K562 (cell line): ENCODE data around the gene MAB21L4. TPM values are rescaled to one million over a fixed set of nuclear protein-coding genes. Genes with fewer than 3 reads are reported as not detected.

Experiments
- ATAC-seq: fragments of 200-7000 bp; cut with Tn5 transposase; 3 replicates; pipeline ENCODE4 v1.9.1; 2020; ENCODE audit warnings: moderate library complexity
- BruUV-seq: library from RNA; stranded (reverse); fragments of 400-500 nt; replicated peaks from 2 replicates; lab custom pipeline; 2021; lab: Mats Ljungman, UMichigan
- CTCF ChIA-PET: fragments of 300-600 bp; formaldehyde crosslinking; extraction: SDS; loops from one replicate; lab custom pipeline; 2021; ENCODE audit warnings: low intra/inter-chr PET ratio; lab: Yijun Ruan, JAX
- POLR2A ChIA-PET: fragments of 300-600, 350-650 bp; sonication (Branson Sonifier 250); formaldehyde crosslinking; extraction: SDS; loops from one replicate; lab custom pipeline; 2021; ENCODE audit warnings: antibody characterized with exemption, inconsistent platforms; lab: Yijun Ruan, JAX
- DNase-seq, 4 experiments: peaks; one replicate each; pipeline versions ENCODE4 v3.0.0 to v3.0.0-alpha.2; 2011 to 2018; ENCODE audit warnings: low spot score in 3 of 4, mixed read lengths in 3 of 4; ENCODE audit errors: extremely low read depth in 1 of 4
- FAIRE-seq: peaks from 2 replicates; lab custom pipeline; 2011; peaks lifted over from hg19 to GRCh38; lab: Jason Lieb, UNC
- H2AFZ ChIP-seq: 2 replicates; pipeline ENCODE4 v1.6.0; 2011; ENCODE audit warnings: low read depth, low read length, control low read depth, inconsistent platforms
- H3K27ac ChIP-seq: fragments of 200-600 bp; 3 replicates; pipeline ENCODE4 v1.8.0; 2011; ENCODE audit warnings: low read depth, mild to moderate bottlenecking, control low read depth, inconsistent platforms, low read length, moderate library complexity, mixed read lengths; ENCODE audit errors: extremely low read depth
- H3K27me3 ChIP-seq, 2 experiments: fragments of 300-600 bp in 1 of 2; 2 replicates in 1 of 2; 3 replicates in 1 of 2; pipeline versions ENCODE4 v1.6.0 to v1.8.0; 2011; ENCODE audit warnings: inconsistent platforms in 2 of 2, low read length in 2 of 2, mild to moderate bottlenecking in 1 of 2, mixed read lengths in 1 of 2, moderate library complexity in 1 of 2; ENCODE audit not compliant: control insufficient read depth in 2 of 2, insufficient read depth in 2 of 2
- H3K36me3 ChIP-seq: fragments of 300-600 bp; 3 replicates; pipeline ENCODE4 v1.8.0; 2011; ENCODE audit warnings: mild to moderate bottlenecking, low read length, inconsistent platforms; ENCODE audit not compliant: control insufficient read depth, insufficient read depth
- H3K4me1 ChIP-seq, 2 experiments: fragments of 200-600 bp in 1 of 2; replicated peaks in 1 of 2; 2 replicates in 1 of 2; 3 replicates in 1 of 2; pipeline versions ENCODE4 v1.5.1 to v1.8.0; 2011; ENCODE audit warnings: inconsistent platforms in 2 of 2, low read length in 2 of 2, mild to moderate bottlenecking in 1 of 2, mixed read lengths in 1 of 2, moderate library complexity in 1 of 2; ENCODE audit not compliant: control insufficient read depth in 2 of 2, insufficient read depth in 2 of 2
- H3K4me2 ChIP-seq: 2 replicates; pipeline ENCODE4 v1.6.1; 2011; ENCODE audit warnings: low read length, control low read depth, inconsistent platforms, mixed read lengths; ENCODE audit not compliant: insufficient read depth
- H3K4me3 ChIP-seq: fragments of 200-600 bp; sonication (generic), shearing (Covaris generic); 2 replicates; pipeline ENCODE4 v1.5.1; 2016; ENCODE audit warnings: control low read depth, inconsistent platforms
- H3K79me2 ChIP-seq: fragments of 200-600 bp; 3 replicates; pipeline ENCODE4 v1.8.0; 2011; ENCODE audit warnings: low read length, inconsistent platforms; ENCODE audit not compliant: control insufficient read depth, insufficient read depth
- H3K9ac ChIP-seq, 2 experiments: 2 replicates each; pipeline versions ENCODE4 v1.6.0 to v1.6.1; 2011; ENCODE audit warnings: low read depth in 2 of 2, low read length in 2 of 2, control low read depth in 1 of 2, inconsistent platforms in 1 of 2, mild to moderate bottlenecking in 1 of 2, mixed read lengths in 1 of 2; ENCODE audit not compliant: insufficient read depth in 1 of 2
- H3K9me1 ChIP-seq: one replicate; pipeline ENCODE4 v1.6.0; 2011; ENCODE audit warnings: inconsistent platforms, mild to moderate bottlenecking, low read length, moderate library complexity; ENCODE audit not compliant: control insufficient read depth, insufficient read depth
- H3K9me3 ChIP-seq: replicated peaks from 2 replicates; pipeline ENCODE4 v1.5.1; 2011; ENCODE audit warnings: low read depth, low read length, inconsistent platforms; ENCODE audit not compliant: control insufficient read depth, insufficient read depth
- H4K20me1 ChIP-seq: replicated peaks from 2 replicates; pipeline ENCODE4 v1.6.1; 2011; ENCODE audit warnings: low read length, inconsistent platforms, mixed read lengths; ENCODE audit not compliant: control insufficient read depth, insufficient read depth
- WGBS: fragments of 100-300 bp; shearing (Covaris generic); methylation state at CpG from one replicate; pipeline ENCODE4 v1.1.6; 2016; ENCODE audit warnings: low coverage, mixed read lengths; ENCODE audit not compliant: insufficient coverage; ENCODE audit errors: missing lambda C conversion rate; 5-methylcytosine and 5-hydroxymethylcytosine counted together
- in situ Hi-C: fragments of 300-500 bp; cut with MboI; formaldehyde crosslinking; loops from 4 replicates; pipeline ENCODE4 v1.15.0; 2018; ENCODE audit warnings: inconsistent platforms, mixed read lengths
- intact Hi-C: fragments of 100-400 bp; cut with micrococcal nuclease; formaldehyde crosslinking; loops from 2 replicates; pipeline ENCODE4 v1.14.2; 2022
- polyA plus RNA-seq, 8 experiments: library from polyadenylated mRNA; depleted of rRNA in 4 of 8; stranded (reverse) in 5 of 8; unstranded in 3 of 8; fragments of >200 nt; fragmentation: Nextera tagmentation in 2 of 8; fragmentation: Illumina TruSeq in 1 of 8; extraction: Ambion mirVana in 2 of 8; extraction: Trizol in 1 of 8; gene quantifications; 2 replicates each; pipeline versions ENCODE4 v1.2.1 to v1.2.3, GENCODE V29; 2011 to 2014; ENCODE audit warnings: inconsistent platforms in 1 of 8, missing spikeins in 1 of 8
- total RNA-seq, 7 experiments: library from RNA; depleted of rRNA in 6 of 7; stranded (reverse); fragments of >200 nt in 6 of 7; fragmentation: Illumina TruSeq in 2 of 7; extraction: Trizol in 2 of 7; gene quantifications; 2 replicates each; pipeline versions ENCODE4 v1.2.1 to v1.2.3, GENCODE V29; 2011 to 2021; ENCODE audit warnings: low replicate concordance in 1 of 7
- TF ChIP-seq, protein P1 (sequence below): IDR thresholded peaks from 2 replicates; pipeline ENCODE4 v1.6.1; 2011; ENCODE audit warnings: borderline replicate concordance, low read depth, mild to moderate bottlenecking, moderate library complexity, low read length; ENCODE audit not compliant: insufficient read depth, poor library complexity, severe bottlenecking

The MAB21L4 gene
- total and polyA plus RNA-seq, 9 of the 15 experiments (the other 6 are each of a cell fraction or from before 2014, with no cell fraction given): 0.03 TPM; not detected in 8

DNA sequence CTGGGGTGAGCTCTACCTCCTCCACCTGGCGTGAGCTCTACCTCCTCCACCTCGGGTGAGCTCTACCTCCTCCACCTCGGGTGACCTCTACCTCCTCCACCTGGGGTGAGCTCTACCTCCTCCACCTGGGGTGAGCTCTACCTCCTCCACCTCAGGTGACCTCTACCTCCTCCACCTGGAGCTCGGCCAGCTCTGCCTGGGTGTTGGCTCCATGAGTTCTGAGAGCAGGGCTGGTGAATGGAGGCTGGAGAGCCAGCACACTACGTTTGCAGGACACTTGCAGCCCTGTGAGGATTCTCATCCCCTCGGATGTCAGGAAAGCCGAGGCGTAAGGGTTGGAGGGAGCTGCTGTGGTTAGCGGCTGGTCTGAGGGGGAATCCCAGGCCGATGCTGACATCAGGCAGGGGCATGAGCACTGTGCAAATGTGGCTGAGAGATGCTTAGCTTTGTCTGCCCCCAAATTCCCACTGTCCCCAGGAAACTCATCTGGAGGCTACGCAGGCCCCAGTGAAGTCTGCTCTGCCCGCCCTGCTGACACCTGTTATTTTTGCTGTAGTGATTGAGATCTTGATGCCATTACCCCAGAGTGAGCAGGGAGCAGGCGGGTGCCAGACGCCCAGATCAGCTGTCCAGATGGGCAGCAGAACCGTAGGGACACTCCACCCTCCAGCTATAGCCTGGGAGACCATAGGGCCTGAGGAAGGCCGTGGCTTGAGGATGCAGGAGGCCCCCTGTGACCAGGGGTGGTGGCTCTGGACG, 13.4 kb upstream of the MAB21L4 start:
- ChIA-PET POLR2A (interaction anchor here (0.6 kb wide), 1 partner anchor 50 kb away, joined by 4 read pairs; no protein-coding TSS in a partner anchor), CTCF (no interaction called here)
- no peak for FAIRE-seq
- in situ Hi-C loops (no loop called here), intact Hi-C loops (no loop called here)
- H3K27ac ChIP-seq: no peak overlapping the region
- no peak overlapping the region for H3K4me3 ChIP-seq
- no TSS peak for BruUV-seq
- H3K9ac ChIP-seq: no peak overlapping the region
- TF ChIP-seq, protein P1, sequence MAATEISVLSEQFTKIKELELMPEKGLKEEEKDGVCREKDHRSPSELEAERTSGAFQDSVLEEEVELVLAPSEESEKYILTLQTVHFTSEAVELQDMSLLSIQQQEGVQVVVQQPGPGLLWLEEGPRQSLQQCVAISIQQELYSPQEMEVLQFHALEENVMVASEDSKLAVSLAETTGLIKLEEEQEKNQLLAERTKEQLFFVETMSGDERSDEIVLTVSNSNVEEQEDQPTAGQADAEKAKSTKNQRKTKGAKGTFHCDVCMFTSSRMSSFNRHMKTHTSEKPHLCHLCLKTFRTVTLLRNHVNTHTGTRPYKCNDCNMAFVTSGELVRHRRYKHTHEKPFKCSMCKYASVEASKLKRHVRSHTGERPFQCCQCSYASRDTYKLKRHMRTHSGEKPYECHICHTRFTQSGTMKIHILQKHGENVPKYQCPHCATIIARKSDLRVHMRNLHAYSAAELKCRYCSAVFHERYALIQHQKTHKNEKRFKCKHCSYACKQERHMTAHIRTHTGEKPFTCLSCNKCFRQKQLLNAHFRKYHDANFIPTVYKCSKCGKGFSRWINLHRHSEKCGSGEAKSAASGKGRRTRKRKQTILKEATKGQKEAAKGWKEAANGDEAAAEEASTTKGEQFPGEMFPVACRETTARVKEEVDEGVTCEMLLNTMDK: no peak
- H3K4me2 ChIP-seq: no peak overlapping the region
- DNase-seq: no peak
- no peaks in the 10 kb centered on the region for H3K36me3 ChIP-seq
- H3K9me3 ChIP-seq: no peaks in the 10 kb centered on the region
- ATAC-seq: no peak
- no peaks in the 10 kb centered on the region for H4K20me1 ChIP-seq
- peaks cover 0 to 46% of the 10 kb centered on the region in 2 experiments; a peak in 2 of 5 replicates for H3K27me3 ChIP-seq
- H2AFZ ChIP-seq: no peak overlapping the region
- peaks cover 0 to 8% of the 10 kb centered on the region in 2 experiments; a peak in 2 of 5 replicates for H3K4me1 ChIP-seq
- H3K9me1 ChIP-seq: no peaks in the 10 kb centered on the region
- 6% methylated on average over 15 of the region's 17 CpGs for WGBS
- H3K79me2 ChIP-seq: no peaks in the 10 kb centered on the region
